ENCODE results near the gene GTF3C1. TPM values are rescaled to one million over a fixed set of nuclear protein-coding genes. Genes with fewer than 3 reads are reported as not detected.

The GTF3C1 gene
- total and polyA plus RNA-seq, 4 donors: 33.5 to 84.0 (median 67.5) TPM

- no peak overlapping the region for H3K9ac ChIP-seq (ENCODE audit: insufficient read depth in 1 of 2, low read length in 2 of 2)
- H3K27me3 ChIP-seq (ENCODE audit: control insufficient read depth in 3 of 3, insufficient read depth in 3 of 3, low read length in 2 of 3): no peaks in the 10 kb centered on the region
- DNase-seq (no peak), ATAC-seq (ENCODE audit: insufficient read depth, low FRiP score) (no peak)
- H3K4me3 ChIP-seq: no peak overlapping the region
- no peak for TF ChIP-seq CTCF (IDR thresholded peaks at IDR 0.05; ENCODE audit: control extremely low read depth, extremely low read depth)
- H3K4me1 ChIP-seq (ENCODE audit: control insufficient read depth in 5 of 5, insufficient read depth in 5 of 5, low read length in 5 of 5): peaks cover 0 to 6% (median 0%) of the 10 kb centered on the region in 5 donors
- 82 to 86% methylated on average over 1 of the region's 1 CpG for WGBS, 2 donors
- peaks cover 0 to 2% (median 0%) of the 10 kb centered on the region in 4 donors for H3K36me3 ChIP-seq (ENCODE audit: control insufficient read depth in 4 of 4, insufficient read depth in 4 of 4, low read length in 4 of 4)
- H3K9me3 ChIP-seq (ENCODE audit: control insufficient read depth in 4 of 4, insufficient read depth in 3 of 4, low read length in 3 of 4): no peaks in the 10 kb centered on the region
- H3K27ac ChIP-seq (ENCODE audit: low read depth in 1 of 2, low read length in 1 of 2): no peak overlapping the region
Observed at GRCh38 chr16:27556471-27556870, 6.8 kb upstream of the GTF3C1 start.

- DNase-seq: no peak
- H3K27ac ChIP-seq (ENCODE audit: low read depth in 1 of 2, low read length in 1 of 2): no peak overlapping the region
- peak overlapping the region in 1 of 2 donors; percentile 97 for H3K9ac ChIP-seq (ENCODE audit: insufficient read depth in 1 of 2, low read length in 2 of 2)
- no peak for TF ChIP-seq CTCF (IDR thresholded peaks at IDR 0.05; ENCODE audit: control extremely low read depth, extremely low read depth)
- no peaks in the 10 kb centered on the region for H3K27me3 ChIP-seq (ENCODE audit: control insufficient read depth in 3 of 3, insufficient read depth in 3 of 3, low read length in 2 of 3)
- WGBS, 2 donors: 43 to 68% methylated on average over 1 of the region's 1 CpG
- ATAC-seq (ENCODE audit: insufficient read depth, low FRiP score): no peak
- no peaks in the 10 kb centered on the region for H3K9me3 ChIP-seq (ENCODE audit: control insufficient read depth in 4 of 4, insufficient read depth in 3 of 4, low read length in 3 of 4)
- H3K36me3 ChIP-seq (ENCODE audit: control insufficient read depth in 4 of 4, insufficient read depth in 4 of 4, low read length in 4 of 4): peaks cover 0 to 11% (median 0%) of the 10 kb centered on the region in 4 donors
- peaks cover 13 to 31% (median 22%) of the 10 kb centered on the region in 5 donors for H3K4me1 ChIP-seq (ENCODE audit: control insufficient read depth in 5 of 5, insufficient read depth in 5 of 5, low read length in 5 of 5)
- no peak overlapping the region for H3K4me3 ChIP-seq
Observed at GRCh38 chr16:27551036-27551435, 1.3 kb upstream of the GTF3C1 start.

- no peak for TF ChIP-seq CTCF (IDR thresholded peaks at IDR 0.05; ENCODE audit: control extremely low read depth, extremely low read depth)
- Histone ChIP-seq H3K36me3 (ENCODE audit: control insufficient read depth in 4 of 4, insufficient read depth in 4 of 4, low read length in 4 of 4) (peaks cover 0 to 11% (median 0%) of the 10 kb centered on the region in 4 donors), H3K9me3 (ENCODE audit: control insufficient read depth in 4 of 4, insufficient read depth in 3 of 4, low read length in 3 of 4) (no peaks in the 10 kb centered on the region), H3K4me3 (peak overlapping the region; percentile 73), H3K4me1 (ENCODE audit: control insufficient read depth in 5 of 5, insufficient read depth in 5 of 5, low read length in 5 of 5) (peaks cover 13 to 31% (median 22%) of the 10 kb centered on the region in 5 donors), H3K27me3 (ENCODE audit: control insufficient read depth in 3 of 3, insufficient read depth in 3 of 3, low read length in 2 of 3) (no peaks in the 10 kb centered on the region), H3K27ac (ENCODE audit: low read depth in 1 of 2, low read length in 1 of 2) (peak overlapping the region; percentile 74 to 86), H3K9ac (ENCODE audit: insufficient read depth in 1 of 2, low read length in 2 of 2) (peak overlapping the region; percentile 90 to 97)
- ATAC-seq (ENCODE audit: insufficient read depth, low FRiP score): no peak
- DNase-seq: peak in 1 of 3 donors; percentile 8
- 39% methylated on average over 4 of the region's 4 CpGs for WGBS, 2 donors
Observed at GRCh38 chr16:27550582-27550920, 838 bp upstream of the GTF3C1 start.

GRCh38 chr16:27549464-27549745 lies 308 bp downstream of the GTF3C1 start:
- Histone ChIP-seq H3K9me3 (ENCODE audit: control insufficient read depth in 4 of 4, insufficient read depth in 3 of 4, low read length in 3 of 4) (no peaks in the 10 kb centered on the region), H3K27me3 (ENCODE audit: control insufficient read depth in 3 of 3, insufficient read depth in 3 of 3, low read length in 2 of 3) (no peaks in the 10 kb centered on the region), H3K4me3 (peak overlapping the region; percentile 79), H3K36me3 (ENCODE audit: control insufficient read depth in 4 of 4, insufficient read depth in 4 of 4, low read length in 4 of 4) (peaks cover 0 to 19% (median 5%) of the 10 kb centered on the region in 4 donors), H3K27ac (ENCODE audit: low read depth in 1 of 2, low read length in 1 of 2) (peak overlapping the region; percentile 80 to 86), H3K9ac (ENCODE audit: insufficient read depth in 1 of 2, low read length in 2 of 2) (peak overlapping the region; percentile 67 to 80), H3K4me1 (ENCODE audit: control insufficient read depth in 5 of 5, insufficient read depth in 5 of 5, low read length in 5 of 5) (peaks cover 13 to 31% (median 22%) of the 10 kb centered on the region in 5 donors)
- 1% methylated on average over 16 to 21 of the region's 21 CpGs for WGBS, 2 donors
- no peak for TF ChIP-seq CTCF (IDR thresholded peaks at IDR 0.05; ENCODE audit: control extremely low read depth, extremely low read depth)
- DNase-seq (no peak), ATAC-seq (ENCODE audit: insufficient read depth, low FRiP score) (peak; percentile 51)

Measured in lung (tissue), 12 donors.